IPS-NIHi7 (cell line): ENCODE data around the gene C1RL.

Experiments used
- DNase-seq: peaks from one replicate; pipeline ENCODE4 v3.0.0; 2012; ENCODE audit warnings: mixed read lengths; ENCODE audit errors: extremely low spot score

C1RL gene

GRCh38 chr12:7137908-7138307 lies 28.9 kb upstream of the C1RL start:
- DNase-seq: no peak

- no peak for DNase-seq
Observed at GRCh38 chr12:7136676-7137075, 27.7 kb upstream of the C1RL start.

DNA sequence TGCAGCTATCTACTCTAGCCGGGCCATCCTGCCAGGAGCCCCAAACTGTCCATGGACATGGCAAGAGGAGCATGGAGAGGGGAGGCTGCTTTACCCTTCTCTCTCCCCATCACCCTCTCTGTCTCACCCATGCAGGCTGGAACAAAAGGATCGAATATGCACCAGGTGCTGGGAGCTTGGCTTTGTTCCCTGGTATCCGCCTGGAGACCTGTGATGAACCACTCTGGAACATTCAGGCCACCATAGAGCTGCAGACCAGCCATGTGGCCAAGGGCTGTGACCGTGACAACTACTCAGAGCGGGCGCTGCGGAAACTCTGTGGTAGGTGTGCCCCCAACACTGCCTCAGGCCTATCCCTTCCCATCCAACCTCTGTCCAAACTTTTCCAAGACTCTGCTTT lies 27.1 kb upstream of the C1RL start:
- DNase-seq: no peak

GRCh38 chr12:7134396-7135166 lies 25.6 kb upstream of the C1RL start:
- no peak for DNase-seq

DNA sequence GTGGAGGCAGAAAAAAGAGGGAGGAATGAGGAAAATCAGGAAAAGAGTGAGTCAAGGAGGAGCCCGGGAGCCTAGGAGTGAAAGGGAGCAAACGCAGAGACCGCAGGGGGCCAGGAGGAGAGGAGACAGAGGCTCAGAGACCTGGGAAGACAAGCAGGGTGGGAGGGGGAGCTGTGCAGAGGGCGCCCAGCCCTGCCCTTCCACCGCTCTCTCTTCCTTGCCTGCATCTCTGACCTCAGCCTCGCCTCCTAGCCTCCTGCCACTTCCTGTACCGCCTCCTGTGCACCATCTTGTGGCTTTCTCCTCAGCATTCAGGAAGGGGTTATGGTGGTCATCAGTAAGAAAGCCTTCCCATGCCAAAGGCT lies 22.5 kb upstream of the C1RL start:
- no peak for DNase-seq

GRCh38 chr12:7130701-7131501 lies 21.9 kb upstream of the C1RL start:
- peak; percentile 81 for DNase-seq

GRCh38 chr12:7129872-7130691 lies 21.1 kb upstream of the C1RL start, which contains the start of gene CLSTN3:
CLSTN3 (plus strand) TSS chr12:7130371; CDS start chr12:7130649, 278 bp downstream.
- DNase-seq: peak; percentile 100

DNA sequence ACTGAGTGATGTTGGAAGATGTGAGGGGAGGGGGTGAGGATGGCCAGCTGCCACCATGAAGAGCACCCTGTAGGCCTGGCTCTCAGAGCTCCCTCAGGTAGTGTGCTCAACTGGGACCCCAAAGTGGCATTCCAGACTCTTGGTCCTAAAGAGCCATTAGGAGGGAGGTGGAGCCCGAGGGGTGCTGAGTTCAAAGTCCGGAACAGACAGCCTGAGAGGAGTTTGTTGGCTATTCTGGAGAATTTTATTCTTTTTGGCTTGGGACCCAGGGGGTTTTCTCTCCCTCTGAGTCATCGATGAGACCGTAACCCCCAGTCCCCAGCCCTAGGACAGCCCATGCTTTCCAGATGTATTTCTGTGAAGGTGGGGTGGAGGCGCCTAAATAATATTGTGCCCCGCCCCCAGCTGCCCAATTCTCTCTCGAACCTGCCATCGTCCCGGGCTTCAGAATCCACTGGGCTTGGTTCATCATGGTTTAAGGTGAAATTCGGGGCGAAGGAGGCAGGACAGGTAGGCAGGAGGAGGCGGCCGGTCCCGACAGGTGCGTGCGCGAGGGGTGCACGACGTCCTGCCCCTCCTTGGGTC lies 20.4 kb upstream of the C1RL start:
- no peak for DNase-seq

- peak; percentile 38 for DNase-seq
Observed at GRCh38 chr12:7128681-7129286, 19.8 kb upstream of the C1RL start, which contains the start of gene RBP5. RBP5 (minus strand) TSS chr12:7128889; CDS start chr12:7128775, 114 bp downstream.

- no peak for DNase-seq
Observed at GRCh38 chr12:7127916-7128626, 19.1 kb upstream of the C1RL start.

DNA sequence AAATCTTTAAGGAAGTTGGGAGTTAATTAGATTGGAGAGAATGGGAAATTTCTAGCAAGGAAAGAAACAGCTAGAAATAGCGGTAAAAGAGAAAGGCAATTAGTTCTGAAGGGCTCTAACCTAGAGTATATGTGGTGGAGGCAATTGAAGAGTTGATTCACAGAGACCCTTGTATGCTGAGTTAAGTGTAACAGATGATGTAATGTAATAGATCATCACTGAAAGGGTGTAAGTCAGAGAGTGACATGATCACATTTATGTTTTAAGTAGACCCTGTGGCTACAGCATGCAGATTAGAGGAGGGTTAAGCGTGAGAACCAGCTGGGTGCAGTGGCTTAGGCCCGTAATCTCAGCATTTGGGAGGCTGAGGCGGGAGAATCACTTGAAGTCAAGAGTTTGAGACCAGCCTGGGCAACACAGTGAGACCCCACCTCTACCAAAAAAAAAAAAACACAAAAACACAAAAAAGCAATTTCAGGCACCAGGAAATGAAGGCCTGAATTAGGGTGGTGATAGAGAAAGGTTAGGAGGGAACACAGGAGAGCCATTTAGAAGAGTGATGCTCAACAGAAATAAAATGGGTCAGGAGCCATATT lies 16.7 kb upstream of the C1RL start:
- no peak for DNase-seq

DNA sequence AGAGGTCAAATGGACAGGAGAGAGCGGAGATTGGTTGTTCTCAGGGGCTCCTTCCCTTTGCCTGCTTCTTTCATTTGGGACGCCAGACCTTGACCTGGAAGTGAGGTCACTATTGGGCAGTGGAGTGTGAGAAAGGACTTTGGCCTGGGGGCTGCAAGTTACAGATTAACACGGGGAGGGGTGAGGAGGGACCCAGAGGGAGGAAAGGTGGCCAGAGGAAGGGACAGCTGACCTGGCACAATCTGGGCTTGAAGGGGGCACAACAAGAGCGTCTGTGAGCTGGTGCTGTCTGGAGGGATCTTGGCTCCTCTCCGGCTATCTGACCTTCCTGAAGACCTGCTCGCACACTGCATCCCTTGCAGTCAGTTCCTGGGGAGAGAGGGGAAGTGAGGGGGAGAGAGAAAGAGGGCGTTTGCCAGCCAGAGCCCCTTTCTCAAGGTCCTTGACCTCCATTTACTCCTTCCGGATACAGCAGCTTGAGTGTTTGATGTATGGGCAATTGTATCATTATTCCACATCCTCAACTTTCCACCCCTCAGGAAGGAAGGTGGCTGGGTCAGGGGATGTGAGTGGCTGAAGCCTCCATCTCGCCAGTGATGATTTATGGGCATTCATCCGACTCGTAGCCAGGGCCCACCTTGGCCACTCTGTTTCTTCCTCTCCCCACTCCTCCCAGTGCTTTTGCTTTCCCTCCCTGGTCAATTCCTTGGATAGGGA lies 14.9 kb upstream of the C1RL start:
- DNase-seq: no peak

DNA sequence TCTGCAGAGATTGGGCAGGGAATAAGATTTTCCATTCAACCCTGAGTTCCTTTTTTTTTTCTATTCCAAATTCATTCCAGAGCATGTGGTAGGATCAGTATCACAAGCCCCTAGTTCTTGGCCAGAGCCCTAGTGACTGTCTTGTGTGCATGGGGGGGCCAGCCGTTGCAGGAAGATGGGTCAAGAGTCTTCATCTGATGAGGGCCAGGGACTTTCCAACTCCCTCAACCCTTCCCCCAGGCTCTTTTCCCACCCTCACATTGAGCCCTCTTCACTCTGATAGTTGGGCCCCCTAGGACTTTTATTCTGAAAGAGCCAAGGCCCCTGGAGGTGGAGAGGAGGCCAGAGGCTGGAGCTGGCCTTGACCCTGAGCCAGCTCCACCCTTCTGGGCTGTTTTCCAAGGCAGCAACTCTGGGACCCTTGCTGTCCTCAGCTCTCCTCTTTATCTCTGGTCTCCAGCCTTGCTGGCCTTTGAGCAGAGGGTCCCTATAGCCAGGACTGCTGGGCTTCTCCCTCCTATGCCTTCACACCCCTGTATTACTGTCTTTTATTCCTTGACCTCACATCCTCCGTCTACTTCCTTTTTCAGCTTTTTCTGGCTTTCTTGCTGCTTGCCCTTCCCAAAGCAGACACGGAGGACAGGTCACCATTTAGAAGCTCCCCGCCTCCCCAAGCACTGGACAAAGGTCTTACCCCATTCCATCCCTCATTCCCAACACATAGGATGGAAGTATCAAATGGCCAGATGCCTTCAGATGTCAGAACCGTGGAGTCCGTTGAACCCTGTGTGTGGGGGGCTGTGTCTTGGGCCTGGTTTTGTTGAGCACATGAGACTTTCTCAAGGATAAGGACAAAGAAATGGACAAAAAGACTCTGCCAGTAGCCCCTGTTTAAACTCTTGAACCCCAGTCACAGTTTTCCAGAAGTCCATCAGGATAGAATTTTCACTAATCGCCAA lies 14.1 kb upstream of the C1RL start:
- no peak for DNase-seq

DNA sequence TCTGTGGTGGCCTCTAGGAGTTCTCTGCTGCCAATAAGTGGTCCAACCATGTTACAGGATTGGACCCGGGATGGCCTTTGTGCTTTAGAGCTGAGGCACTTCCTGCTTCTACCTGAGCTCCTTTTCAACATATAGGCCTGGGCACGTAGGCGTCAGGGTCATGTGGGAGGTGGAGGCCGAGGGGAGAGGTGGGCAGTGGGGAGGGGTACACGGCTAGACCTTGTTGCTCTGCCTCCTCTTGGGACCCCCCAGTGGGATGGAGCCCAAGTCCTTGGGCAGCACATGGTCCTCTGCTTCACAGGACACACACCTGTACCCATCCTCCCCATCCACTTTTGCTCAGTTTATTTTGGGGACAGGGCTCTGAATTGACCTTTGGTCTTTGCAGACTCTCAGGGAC lies 12.3 kb upstream of the C1RL start:
- DNase-seq: no peak

DNA sequence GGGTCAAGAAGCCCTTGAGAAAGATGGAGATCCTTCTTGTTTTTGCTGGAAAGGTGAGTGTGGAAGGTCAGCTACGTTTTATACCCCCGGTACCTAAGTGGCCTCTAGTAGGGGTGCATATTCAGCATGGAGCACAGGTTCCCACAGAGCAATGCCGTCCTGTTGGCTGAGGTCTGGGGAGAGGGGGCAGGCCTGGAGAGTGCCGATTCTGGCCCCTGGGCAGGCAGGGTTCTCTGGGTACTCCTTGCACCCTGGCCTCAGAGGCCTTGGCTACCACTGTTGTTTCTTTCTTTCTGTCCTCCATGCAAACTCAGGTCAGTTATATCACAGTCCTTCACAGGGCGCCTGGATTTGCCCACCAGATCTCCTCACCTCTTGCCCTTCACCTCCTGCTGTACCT lies 11.2 kb upstream of the C1RL start:
- no peak for DNase-seq

- DNase-seq: no peak
Observed at GRCh38 chr12:7118881-7119280, 9.9 kb upstream of the C1RL start.

DNA sequence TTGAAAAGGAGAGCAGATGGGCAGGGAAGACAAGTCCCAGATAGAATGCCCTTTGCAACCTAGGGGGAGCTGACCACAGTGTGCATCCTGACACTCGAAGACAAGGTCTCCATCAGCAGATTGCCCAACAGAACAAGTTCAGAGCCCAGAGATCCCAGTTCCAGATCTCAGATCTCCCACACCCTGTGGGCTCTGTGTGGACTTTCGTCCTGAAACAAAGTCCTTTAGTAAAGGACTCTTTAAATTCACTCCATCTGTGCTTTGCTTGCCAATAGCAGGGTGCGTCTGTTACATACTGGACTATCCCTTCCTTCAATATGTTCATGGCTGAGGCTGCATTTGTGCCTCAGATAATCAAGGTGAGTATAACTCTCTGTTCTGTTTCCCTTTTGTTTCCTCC lies 8.7 kb upstream of the C1RL start:
- no peak for DNase-seq

- no peak for DNase-seq
Observed at GRCh38 chr12:7116916-7117315, 7.9 kb upstream of the C1RL start.

- no peak for DNase-seq
Observed at GRCh38 chr12:7116196-7116595, 7.2 kb upstream of the C1RL start.
